Mesenteric fat pad (tissue), 1 donor: ENCODE results near the gene ADGRB3. TPM values are rescaled to one million over a fixed set of nuclear protein-coding genes. Genes with fewer than 3 reads are reported as not detected.

ENCODE experiments used
- DNase-seq: peaks from one replicate; pipeline ENCODE4 v3.0.0-alpha.2; 2020; ENCODE audit warnings: low spot score
- total RNA-seq: library from RNA; stranded (reverse); fragmentation: NEBNext Ultra II Directional; extraction: Animal tissue kit (Norgen Biotek cat#: 25700); gene quantifications from one replicate; pipeline ENCODE4 v1.2.1, GENCODE V29; 2021
- donor health status: DM: yes; HTN: yes; CAD: no.

The ADGRB3 gene
- total RNA-seq, 1 donor from 2014 or later = 0.74 TPM

GRCh38 chr6:69308584-69308983, 673.5 kb downstream of the ADGRB3 start:
- no peak for DNase-seq

DNA sequence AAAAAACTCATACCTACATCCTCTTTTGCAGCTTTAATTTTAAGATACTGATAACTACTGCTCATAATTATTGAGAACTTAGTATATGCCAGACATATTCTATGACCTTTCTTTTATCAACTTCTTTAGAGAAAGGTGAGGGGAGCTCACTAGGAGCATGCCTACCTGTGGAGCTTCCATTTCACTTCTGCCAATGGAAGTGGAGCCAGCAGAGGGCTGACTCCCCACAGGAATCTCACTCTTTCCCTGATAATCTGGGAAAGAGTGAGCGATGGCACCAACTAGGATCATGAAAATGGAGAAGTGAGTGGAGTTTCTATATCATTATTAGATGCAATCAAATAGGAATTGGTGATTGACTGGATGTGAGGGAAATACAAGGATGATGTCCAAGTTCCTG, 676.8 kb downstream of the ADGRB3 start:
- no peak for DNase-seq

DNA sequence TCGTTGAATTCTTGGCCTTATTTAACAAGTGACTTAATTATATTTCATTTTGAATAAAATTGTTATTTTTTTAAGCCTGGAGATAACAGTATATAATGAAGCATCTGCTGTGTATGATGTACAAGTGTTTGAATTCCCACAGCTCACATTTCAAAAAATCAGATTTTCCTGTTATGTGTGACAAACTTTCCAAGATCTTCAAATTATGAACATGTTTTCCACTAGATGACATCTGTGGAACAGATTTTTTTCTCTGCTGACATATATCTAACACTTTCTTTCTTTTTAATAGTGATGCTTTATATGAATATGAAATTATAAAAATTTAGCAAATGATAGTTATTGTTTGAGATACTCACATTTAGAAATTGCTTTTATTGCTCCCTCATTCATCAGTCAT, 678.9 kb downstream of the ADGRB3 start:
- DNase-seq = no peak

DNA sequence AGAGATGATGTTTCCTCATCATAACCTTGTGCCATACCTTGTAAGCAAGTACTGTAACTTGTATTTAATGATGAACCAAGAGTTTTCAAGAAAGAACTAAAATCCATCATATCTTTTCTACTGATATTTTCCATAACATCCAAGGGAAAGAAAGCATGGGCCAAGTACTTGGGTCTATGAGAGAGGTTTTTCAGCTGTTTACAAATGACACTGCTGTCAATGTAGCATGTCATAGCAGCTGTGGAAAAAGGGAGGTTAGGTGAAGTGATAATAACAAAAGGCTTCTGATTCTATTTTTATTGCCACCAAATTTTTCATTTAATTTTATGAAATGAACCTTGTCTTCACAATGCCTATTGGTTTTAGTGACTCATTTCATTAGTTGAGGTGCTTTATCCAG, 679.4 kb downstream of the ADGRB3 start:
- DNase-seq = no peak

- no peak for DNase-seq
Measured at GRCh38 chr6:69331886-69332285, 696.8 kb downstream of the ADGRB3 start.

GRCh38 chr6:69337311-69337710, 702.2 kb downstream of the ADGRB3 start:
- no peak for DNase-seq

GRCh38 chr6:69338431-69339162, 703.5 kb downstream of the ADGRB3 start:
- DNase-seq = no peak

GRCh38 chr6:69339163-69339550, 704.1 kb downstream of the ADGRB3 start:
- no peak for DNase-seq

DNA sequence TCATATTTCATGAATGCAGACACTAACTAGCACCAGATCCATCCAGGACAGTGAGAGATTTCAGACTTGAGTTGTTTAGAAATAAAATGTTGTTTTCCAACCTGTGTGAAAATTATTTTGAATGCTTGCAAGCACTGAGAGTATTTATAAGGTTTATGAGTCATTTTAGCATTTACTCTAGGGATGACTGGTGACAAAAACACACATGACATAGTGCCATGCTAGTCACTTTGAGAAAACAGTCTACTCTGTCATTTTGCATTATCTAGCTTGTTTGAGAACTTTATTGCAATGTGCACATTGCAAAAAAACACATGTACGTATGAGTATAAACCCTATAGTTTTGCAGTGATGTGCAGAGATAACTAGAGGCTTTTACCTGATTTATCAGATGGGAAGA, 705.1 kb downstream of the ADGRB3 start:
- DNase-seq = no peak

DNA sequence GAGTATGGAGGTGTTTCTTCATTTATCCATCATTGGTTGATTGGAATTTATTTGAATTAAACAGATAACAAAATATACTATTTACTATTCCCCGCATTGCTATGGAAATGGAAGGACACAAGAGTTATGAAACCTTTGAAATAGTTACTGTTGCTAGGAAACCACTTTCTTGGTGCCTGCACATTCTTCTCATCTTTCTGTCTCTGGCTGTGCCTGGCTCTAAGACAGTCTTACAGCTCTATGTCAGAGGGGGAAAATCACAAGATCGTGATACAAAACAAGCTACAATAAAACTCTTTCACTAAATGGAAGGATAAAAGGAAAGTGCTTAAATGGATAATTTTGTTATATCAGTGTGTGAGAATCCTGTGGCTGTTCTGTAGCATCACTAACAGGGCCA, 708.8 kb downstream of the ADGRB3 start:
- no peak for DNase-seq

GRCh38 chr6:69349771-69350170, 714.7 kb downstream of the ADGRB3 start:
- no peak for DNase-seq

DNA sequence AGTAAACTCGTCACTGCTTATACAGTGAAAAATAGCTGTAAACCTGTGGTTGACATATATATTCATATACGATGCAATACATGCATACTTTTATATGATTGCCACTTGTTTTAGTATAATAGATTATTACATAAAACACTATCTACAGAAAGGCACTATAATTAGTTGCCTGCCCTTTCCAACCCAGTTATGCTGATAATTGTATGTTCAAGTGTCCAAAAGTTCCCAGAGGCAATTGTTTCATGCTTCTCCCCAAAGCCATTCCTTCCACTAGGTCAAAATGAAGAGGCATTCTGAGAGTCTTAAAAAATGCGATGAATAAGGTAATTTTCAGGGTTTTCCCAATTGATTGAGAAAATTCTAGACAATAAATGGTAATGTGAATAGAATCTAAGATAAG, 727.1 kb downstream of the ADGRB3 start:
- DNase-seq = no peak

GRCh38 chr6:69366831-69367230, 731.7 kb downstream of the ADGRB3 start:
- no peak for DNase-seq

DNA sequence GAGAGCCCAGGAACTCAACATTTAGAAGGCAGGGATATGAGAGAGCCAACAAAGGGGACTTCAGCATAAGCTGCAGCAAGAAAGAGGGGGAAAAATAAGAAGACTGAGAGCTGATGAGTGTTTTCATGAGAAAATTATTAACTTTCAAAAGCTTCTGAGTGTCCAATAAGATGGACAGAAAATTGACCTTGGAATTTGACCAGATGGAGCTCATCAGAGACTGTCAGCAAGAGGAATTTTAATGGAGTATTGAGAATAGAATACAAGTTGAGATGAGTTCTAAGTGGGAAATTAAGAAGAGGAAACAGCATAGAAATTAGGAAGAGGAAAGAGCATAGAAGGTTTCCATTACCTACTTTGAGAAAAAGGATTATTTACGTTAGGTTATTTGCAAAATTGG, 733.5 kb downstream of the ADGRB3 start:
- DNase-seq = no peak

DNA sequence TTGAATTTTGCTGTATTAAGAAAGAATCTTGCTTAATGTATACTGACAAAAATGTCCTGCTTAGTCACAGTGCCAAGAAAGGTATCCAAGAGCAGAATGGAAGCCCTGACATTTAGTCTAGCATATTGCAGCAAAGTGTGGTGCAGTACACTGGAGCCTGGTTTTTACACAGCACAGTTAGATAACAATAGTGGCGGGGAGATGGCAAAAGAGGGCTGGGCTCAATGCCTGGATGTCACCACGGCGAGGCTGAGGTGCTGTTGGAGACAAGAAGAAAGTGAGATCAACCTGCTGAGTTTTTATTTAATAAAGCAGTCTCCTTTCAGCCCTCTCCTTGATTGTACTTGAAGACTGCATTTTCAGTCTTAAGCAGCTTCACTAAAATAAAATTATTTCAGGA, 735.7 kb downstream of the ADGRB3 start:
- no peak for DNase-seq

DNA sequence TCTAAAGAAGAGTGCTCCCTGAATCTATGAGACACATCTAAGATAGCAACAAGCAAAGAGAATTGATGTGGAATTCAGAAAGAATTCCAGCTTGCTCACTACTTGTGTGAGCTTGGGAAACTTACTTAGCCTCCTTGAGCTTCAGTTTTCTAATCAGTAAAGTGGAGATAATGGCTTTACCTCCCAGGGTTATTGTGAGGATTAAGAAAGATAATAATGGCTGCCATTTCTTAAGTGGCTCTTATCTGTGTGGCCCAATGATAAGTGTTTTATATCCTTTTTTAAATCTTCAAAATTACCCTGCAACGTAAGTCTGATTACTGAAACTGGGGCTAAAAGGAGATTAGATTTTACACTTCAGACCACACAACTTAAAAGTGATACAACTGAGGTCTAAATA, 743.2 kb downstream of the ADGRB3 start:
- DNase-seq = no peak

GRCh38 chr6:69379518-69379917, 744.4 kb downstream of the ADGRB3 start:
- no peak for DNase-seq

DNA sequence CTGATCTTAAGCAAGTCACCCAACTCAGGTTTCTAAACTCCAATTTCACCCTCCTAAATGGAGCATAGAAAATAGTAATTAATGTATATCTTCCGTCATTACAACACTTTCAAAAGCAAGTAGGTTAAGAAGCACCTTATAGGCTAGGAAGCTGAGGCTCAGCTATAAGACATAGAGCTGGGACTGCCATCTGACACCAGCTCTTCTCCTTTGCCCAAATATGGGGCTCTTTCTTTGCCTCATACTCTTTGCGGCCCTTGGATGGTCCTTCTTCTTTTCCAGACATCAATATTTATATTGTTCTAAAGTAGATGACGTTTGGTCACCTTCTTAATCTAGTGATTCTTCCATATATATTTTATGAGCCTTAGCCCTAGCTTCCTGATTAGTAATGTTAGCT, 748.5 kb downstream of the ADGRB3 start:
- DNase-seq = no peak

- no peak for DNase-seq
Measured at GRCh38 chr6:69386426-69386825, 751.3 kb downstream of the ADGRB3 start.

DNA sequence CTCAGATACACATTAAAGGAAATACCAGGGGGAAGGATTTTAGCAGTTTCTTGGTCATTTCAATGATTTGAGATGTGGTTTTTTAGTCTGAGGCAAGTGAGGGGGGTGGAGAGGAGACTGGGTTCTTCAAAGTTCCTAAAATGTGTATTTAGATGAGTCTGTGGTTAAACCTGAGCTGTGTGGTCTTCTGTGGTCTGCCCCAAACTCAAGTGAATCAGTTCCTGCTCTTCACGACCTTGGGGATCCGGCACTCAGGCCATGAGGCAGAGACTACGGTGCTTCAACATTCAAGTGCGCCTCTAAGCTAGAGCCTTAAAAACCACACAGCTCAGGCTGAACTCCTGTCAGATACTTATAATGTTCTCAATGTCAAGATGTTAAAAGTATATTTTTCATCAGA, 755.0 kb downstream of the ADGRB3 start:
- no peak for DNase-seq

DNA sequence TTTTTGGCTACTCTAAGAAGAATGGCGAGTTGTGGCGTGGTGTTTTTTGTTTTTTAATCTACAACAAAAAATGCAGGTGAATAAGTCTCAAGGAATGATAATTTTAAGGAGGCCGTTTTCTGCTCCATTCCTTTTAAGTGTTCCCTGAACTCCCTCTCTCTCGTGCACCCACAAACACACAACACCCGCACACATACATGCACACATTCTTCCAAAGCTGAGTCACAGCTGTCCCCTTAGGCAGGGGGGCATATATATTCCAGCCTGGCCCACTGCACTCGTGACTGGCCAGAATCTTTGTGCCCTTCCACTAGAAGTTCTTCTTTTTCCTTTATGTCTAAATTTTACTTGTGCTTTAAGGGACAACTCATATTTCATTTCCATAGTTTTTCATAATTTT, 756.0 kb downstream of the ADGRB3 start:
- DNase-seq = no peak

DNA sequence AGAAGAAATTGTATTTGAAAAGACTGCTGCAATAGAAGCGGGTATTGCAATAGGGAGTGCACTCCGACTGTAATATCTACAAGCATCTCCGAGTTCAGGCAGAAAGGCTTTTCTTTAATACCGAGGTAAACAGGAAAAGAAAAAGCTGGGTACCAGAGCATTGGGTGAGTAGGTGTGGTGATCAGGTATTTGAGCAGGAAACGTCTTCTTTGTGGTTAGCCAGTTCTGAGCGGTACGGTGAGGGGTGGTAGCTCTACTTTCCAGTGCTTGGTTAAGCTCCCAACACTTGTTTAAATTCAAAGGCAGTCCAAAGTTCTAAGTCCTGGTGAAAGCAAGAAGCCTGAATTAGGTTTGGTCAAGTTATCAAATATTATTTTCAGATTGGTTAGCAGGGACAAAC, 757.7 kb downstream of the ADGRB3 start:
- no peak for DNase-seq

GRCh38 chr6:69398311-69398710, 763.2 kb downstream of the ADGRB3 start:
- DNase-seq = no peak

GRCh38 chr6:69398729-69399128, 763.6 kb downstream of the ADGRB3 start:
- DNase-seq = no peak
